Amniotic stem cell (primary cell): ENCODE data around the gene HSPB3.
"Not testable (repeated sequence)": the region's sequence is repeated elsewhere in the genome, so short reads cannot be mapped to it uniquely, and the experiment has no call there.

ENCODE experiments used
- DNase-seq: peaks from one replicate; lab custom pipeline; 2025; lab: John Stamatoyannopoulos, UW

The HSPB3 gene

DNA sequence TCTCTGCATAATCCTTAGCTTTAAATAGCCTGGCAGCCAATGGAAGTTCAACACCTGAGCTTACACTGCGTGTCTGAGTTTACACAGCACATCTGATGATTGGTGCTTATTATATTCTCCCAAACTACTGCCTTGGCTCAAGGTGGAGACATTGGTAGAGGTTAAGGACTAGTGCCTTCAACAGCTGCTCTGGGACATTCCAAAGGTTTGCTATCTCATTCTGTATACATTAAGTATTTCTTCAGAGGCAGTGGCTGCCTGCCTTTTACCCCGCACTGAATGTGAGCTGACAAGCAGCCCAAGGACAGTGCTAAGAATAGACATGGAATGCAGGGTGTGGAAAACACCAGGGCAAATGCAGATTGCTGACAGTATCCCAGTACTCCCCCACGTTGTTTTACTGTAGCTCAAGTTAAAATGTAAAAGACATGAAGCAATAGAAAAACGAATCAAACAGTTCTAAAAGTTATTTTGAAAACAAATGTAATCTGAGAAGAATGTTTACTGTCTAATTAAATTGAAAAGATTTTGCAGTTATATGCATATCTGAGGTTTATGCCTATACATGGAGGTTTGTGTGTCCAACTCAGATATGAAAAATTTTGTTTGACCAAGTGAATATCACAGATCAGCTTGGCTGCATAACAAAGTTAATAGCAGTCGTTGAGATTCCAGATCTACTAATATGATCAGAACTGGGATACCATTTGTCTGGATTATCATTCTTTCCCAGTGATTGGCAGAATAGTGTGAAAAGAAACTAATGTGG lies 1.8 kb downstream of the HSPB3 start:
- peak; percentile 33 for DNase-seq

DNA sequence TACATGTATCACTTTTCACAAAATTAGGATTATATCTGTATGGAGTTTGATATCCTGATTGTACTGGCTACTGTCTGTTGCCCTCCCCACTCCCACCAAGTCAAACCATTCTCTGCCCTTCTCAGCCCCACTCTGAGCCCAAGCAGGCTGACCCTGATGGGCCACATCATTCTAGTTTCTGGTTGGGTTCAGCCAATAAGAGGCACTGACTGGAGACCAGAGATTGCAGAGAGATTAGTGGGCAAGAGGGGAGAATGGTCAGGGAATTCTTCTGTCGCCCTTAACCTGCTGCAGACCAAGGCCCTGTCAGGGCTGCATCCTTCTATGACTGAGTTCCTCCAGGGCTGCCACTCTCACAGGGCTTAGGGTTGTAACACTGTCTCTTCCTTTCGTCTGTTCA lies 2.7 kb downstream of the HSPB3 start:
- no peak for DNase-seq

DNA sequence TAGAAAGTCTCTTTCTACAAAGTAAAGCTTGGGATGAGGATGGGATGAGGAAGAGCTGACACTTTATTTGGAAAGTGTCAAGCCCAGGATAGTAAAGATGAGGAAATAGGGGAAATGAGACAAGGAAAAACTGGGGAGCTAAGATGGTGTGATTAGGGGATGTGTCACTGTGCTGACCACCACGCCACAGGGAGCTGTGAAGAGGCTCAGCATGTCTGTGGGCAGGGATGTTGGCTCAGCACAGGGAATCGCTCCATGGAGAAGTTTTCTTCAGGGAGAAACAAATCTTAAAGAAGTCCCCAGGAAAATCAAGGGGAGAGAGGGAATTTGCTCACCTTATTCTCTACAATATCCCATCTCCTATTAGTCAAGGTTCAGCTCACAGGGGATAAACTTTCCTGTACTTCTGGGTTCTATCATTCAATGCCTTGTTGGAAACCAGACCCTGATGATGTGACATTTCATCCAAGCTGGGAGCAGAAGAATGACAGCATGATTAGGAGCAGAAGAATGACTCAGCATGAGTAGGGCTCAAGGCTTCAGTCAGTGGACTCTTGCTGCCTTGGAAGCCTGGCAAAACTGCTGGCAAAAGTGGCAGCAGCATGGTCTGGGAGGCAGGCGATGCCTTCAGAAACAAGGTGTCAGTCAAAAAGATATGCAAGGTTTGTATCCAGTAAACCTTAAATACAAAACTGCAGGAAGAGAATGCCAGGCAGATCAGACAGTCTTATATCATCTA lies 4.9 kb downstream of the HSPB3 start:
- DNase-seq: peak; percentile 23

DNA sequence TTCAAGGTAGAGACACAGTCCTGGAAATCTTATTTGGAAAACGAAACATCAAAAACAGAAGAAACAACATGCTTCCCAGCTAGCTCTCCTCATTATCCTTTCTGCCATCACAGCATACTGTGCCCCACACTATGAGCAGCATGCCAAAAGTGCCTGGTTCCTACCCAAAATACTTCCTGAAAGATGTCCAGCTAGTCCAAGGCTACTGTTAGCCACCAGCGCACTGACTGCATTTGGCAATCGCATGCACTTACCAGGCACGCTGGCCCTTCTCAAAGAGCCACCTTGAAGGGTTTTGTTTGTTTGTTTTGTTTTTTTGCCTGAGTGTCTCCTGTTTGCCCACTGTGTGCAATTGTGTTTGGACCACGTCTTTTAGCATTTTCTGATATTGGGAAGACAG lies 6.8 kb downstream of the HSPB3 start:
- DNase-seq: no peak

GRCh38 chr5:54463713-54464112 lies 8.2 kb downstream of the HSPB3 start:
- no peak for DNase-seq

GRCh38 chr5:54469622-54470021 lies 14.1 kb downstream of the HSPB3 start:
- DNase-seq: no peak

GRCh38 chr5:54470128-54470527 lies 14.6 kb downstream of the HSPB3 start:
- DNase-seq: peak; percentile 49

DNA sequence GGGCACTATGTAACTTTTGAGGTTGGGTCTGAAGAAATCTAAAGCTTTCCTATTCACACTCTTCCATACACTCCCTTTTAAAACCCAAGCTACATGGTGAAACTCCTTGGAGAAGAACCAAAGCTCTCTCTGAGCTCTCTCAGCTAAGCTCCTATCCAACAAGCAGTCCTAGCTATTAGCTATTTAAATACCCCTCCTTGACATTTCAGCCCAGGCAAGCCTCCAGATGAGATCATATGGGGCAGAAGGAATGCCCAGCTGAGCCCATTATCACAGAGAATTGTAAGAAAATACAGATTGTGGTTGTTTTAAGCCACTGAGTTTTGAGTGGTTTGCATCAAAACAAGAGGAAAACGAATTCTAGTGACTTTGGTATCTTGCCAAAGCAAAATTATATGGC lies 15.2 kb downstream of the HSPB3 start:
- DNase-seq: peak; percentile 7

- DNase-seq: no peak
These were observed 15.9 kb downstream of the HSPB3 start for GRCh38 chr5:54471398-54471797.

DNA sequence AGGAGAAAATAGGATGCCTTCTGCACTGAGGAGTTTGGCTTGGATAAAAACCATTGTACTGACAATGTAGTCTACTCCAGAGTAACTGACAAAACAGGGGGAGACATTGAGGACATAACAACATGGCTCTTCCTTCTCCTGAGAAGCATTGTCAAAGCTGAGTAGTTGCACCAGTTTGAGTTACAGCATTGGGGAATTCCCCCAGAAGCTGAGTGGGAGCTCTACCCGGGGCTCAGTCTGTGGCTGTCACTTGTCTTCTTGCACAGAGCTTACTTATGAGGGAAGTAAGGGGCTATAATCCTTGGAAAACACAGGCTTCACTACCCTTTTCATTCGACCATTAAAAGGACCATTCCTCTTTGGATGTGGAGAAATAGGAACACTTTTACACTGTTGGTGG lies 21.2 kb downstream of the HSPB3 start:
- no peak for DNase-seq

- no peak for DNase-seq
These were observed 22.5 kb downstream of the HSPB3 start for GRCh38 chr5:54477941-54478478.

- DNase-seq: no peak
These were observed 24.8 kb downstream of the HSPB3 start for GRCh38 chr5:54480296-54480695.

DNA sequence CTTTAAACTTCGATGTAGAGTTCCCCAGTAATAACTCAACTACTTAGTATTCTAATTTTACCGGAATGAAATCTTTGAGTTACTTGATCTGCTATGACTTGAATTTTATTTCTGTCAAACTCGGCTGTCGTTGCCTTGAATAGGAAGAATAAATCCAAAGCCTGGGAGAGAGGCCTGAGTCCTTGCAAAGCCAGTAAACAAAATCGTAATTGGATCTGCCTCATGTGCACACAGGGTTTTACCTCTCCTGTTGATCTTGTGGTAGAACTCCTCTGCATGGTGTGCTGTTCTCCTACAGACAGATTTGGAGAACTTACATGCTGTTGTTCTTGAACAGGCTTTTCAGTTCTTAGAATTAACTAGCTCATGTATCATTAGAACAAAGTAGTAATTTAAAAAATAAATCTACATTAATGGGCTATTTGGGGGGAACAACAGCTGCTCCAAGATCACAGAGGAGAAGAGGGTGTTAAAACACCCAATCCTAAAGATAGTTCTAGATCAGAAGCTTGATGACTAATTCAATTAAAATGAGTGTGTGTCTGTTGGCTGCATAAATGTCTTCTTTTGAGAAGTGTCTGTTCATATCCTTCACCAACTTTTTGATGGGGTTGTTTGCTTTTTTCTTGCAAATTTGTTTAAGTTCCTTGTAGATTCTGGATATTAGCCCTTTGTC lies 28.9 kb downstream of the HSPB3 start:
- no peak for DNase-seq

DNA sequence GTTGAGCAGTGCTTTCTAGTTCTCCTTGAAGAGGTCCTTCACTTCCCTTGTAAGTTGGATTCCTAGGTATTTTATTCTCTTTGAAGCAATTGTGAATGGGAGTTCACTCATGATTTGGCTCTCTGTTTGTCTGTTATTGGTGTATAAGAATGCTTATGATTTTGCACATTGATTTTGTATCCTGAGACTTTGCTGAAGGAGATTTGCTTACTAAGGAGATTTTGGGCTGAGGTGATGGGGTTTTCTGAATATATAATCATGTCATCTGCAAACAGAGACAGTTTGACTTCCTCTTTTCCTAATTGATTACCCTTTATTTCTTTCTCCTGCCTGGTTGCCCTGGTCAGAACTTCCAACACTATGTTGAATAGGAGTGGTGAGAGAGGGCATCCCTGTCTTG lies 30.2 kb downstream of the HSPB3 start:
- DNase-seq: not testable (repeated sequence)

- not testable (repeated sequence) for DNase-seq
These were observed 34.1 kb downstream of the HSPB3 start for GRCh38 chr5:54489648-54489979.

GRCh38 chr5:54491326-54491725 lies 35.8 kb downstream of the HSPB3 start:
- DNase-seq: no peak

GRCh38 chr5:54492178-54492577 lies 36.7 kb downstream of the HSPB3 start:
- no peak for DNase-seq

- DNase-seq: no peak
These were observed 39.5 kb downstream of the HSPB3 start for GRCh38 chr5:54495027-54495426.
